Upper lobe of left lung (tissue), 4 donors: Measurements from ENCODE around the gene CCDC88A.

Source experiments
- CTCF ChIP-seq, 6 experiments: fragments of 450-650 bp in 4 of 6; fragments of 200-600 bp in 2 of 6; sonication (generic) in 2 of 6; IDR thresholded peaks; one replicate each; pipeline ENCODE4 v1.5.1; 2016 to 2019; ENCODE audit warnings: antibody characterized with exemption in 6 of 6
- EP300 ChIP-seq, 4 donors: sonication (generic); formaldehyde crosslinking; IDR thresholded peaks; one replicate each; pipeline ENCODE4 v1.5.1; 2017; ENCODE audit warnings: antibody characterized with exemption in 4 of 4, control low read depth in 2 of 4

- TF ChIP-seq EP300 (IDR thresholded peaks at IDR 0.05) (peak in 1 of 4 donors; percentile 72), CTCF (IDR thresholded peaks at IDR 0.05) (peak; percentile 25 to 61 (median 40))
These were observed at the start of gene CCDC88A for GRCh38 chr2:55419679-55420438.
